Activated effector memory CD4-positive, alpha-beta T cell treated with Interleukin-2 at 50 U/mL for 16 hours (primary cell): Measurements from ENCODE around the gene C4orf54.

Source experiments
- DNase-seq: peaks from one replicate; pipeline ENCODE4 v3.0.0-alpha.2; 2020

C4orf54 gene

GRCh38 chr4:99657798-99658197 is at the start of gene C4orf54:
TSS of gene C4orf54 (minus strand) at chr4:99657828. CDS start at chr4:99654648, 3,180 bp downstream.
- no peak for DNase-seq

GRCh38 chr4:99705891-99706290 is 48.3 kb upstream of the C4orf54 start:
- DNase-seq: no peak

- no peak for DNase-seq
Measured at GRCh38 chr4:99696801-99697200, 39.2 kb upstream of the C4orf54 start.

- no peak for DNase-seq
Measured at GRCh38 chr4:99693140-99693539, 35.5 kb upstream of the C4orf54 start.

GRCh38 chr4:99690990-99691389 is 33.4 kb upstream of the C4orf54 start:
- no peak for DNase-seq

- DNase-seq: no peak
Measured at GRCh38 chr4:99690472-99690871, 32.8 kb upstream of the C4orf54 start.

- DNase-seq: no peak
Measured at GRCh38 chr4:99687120-99687519, 29.5 kb upstream of the C4orf54 start.

- DNase-seq: no peak
Measured at GRCh38 chr4:99685234-99685633, 27.6 kb upstream of the C4orf54 start.

- no peak for DNase-seq
Measured at GRCh38 chr4:99683895-99684294, 26.3 kb upstream of the C4orf54 start.

- DNase-seq: no peak
Measured at GRCh38 chr4:99679976-99680375, 22.3 kb upstream of the C4orf54 start.

- DNase-seq: no peak
Measured at GRCh38 chr4:99679204-99679603, 21.6 kb upstream of the C4orf54 start.

GRCh38 chr4:99677161-99677560 is 19.5 kb upstream of the C4orf54 start:
- DNase-seq: no peak

- no peak for DNase-seq
Measured at GRCh38 chr4:99670409-99671073, 12.9 kb upstream of the C4orf54 start.

GRCh38 chr4:99669084-99669483 is 11.5 kb upstream of the C4orf54 start:
- no peak for DNase-seq

GRCh38 chr4:99668472-99668871 is 10.8 kb upstream of the C4orf54 start:
- no peak for DNase-seq

- no peak for DNase-seq
Measured at GRCh38 chr4:99665983-99666382, 8.4 kb upstream of the C4orf54 start.

GRCh38 chr4:99664716-99665115 is 7.1 kb upstream of the C4orf54 start:
- DNase-seq: no peak

GRCh38 chr4:99661907-99662306 is 4.3 kb upstream of the C4orf54 start:
- no peak for DNase-seq

GRCh38 chr4:99658666-99659065 is 1.0 kb upstream of the C4orf54 start:
- DNase-seq: no peak

- DNase-seq: no peak
Measured at GRCh38 chr4:99655308-99656081, 2.1 kb downstream of the C4orf54 start.

- no peak for DNase-seq
Measured at GRCh38 chr4:99654361-99654761, 3.3 kb downstream of the C4orf54 start.

- DNase-seq: no peak
Measured at GRCh38 chr4:99653916-99654315, 3.7 kb downstream of the C4orf54 start.

GRCh38 chr4:99652596-99653436 is 4.8 kb downstream of the C4orf54 start:
- DNase-seq: no peak
